Karpas-422 (cell line): ENCODE results near the gene ATG13. TPM values are rescaled to one million over a fixed set of nuclear protein-coding genes. Genes with fewer than 3 reads are reported as not detected.

Experiments used
- DNase-seq: peaks from one replicate; pipeline ENCODE4 v3.0.0-alpha.2; 2015
- H2AFZ ChIP-seq: fragments of 200-600 bp; sonication (generic); 2 replicates; pipeline ENCODE4 v1.6.1; 2014; ENCODE audit warnings: antibody characterized with exemption, low read length, mixed read lengths
- H3K27ac ChIP-seq: fragments of 200-600 bp; sonication (generic); 2 replicates; pipeline ENCODE4 v1.5.1; 2014; ENCODE audit warnings: mild to moderate bottlenecking, low read length, moderate library complexity
- H3K27me3 ChIP-seq: fragments of 200-600 bp; sonication (generic); 2 replicates; pipeline ENCODE4 v1.6.1; 2014; ENCODE audit warnings: low read length, mixed read lengths
- H3K36me3 ChIP-seq: fragments of 200-600 bp; sonication (generic); 2 replicates; pipeline ENCODE4 v1.6.1; 2014; ENCODE audit warnings: low read length, mixed read lengths; ENCODE audit not compliant: insufficient read depth
- H3K4me1 ChIP-seq: fragments of 200-600 bp; sonication (generic); 2 replicates; pipeline ENCODE4 v1.6.1; 2014; ENCODE audit warnings: mild to moderate bottlenecking, low read length, mixed read lengths
- H3K4me2 ChIP-seq: fragments of 200-600 bp; sonication (generic); 2 replicates; pipeline ENCODE4 v1.6.1; 2014; ENCODE audit warnings: low read length, low read depth, mild to moderate bottlenecking; ENCODE audit not compliant: poor library complexity, severe bottlenecking
- H3K4me3 ChIP-seq: fragments of 200-600 bp; sonication (generic); 2 replicates; pipeline ENCODE4 v1.5.1; 2014; ENCODE audit warnings: mild to moderate bottlenecking, antibody characterized with exemption, low read length, mixed read lengths
- H3K79me2 ChIP-seq: fragments of 200-600 bp; sonication (generic); 2 replicates; pipeline ENCODE4 v1.6.1; 2014; ENCODE audit warnings: mild to moderate bottlenecking, low read length, mixed read lengths
- H3K9ac ChIP-seq: fragments of 200-600 bp; sonication (generic); 2 replicates; pipeline ENCODE4 v1.6.0; 2014; ENCODE audit warnings: low read length
- H3K9me2 ChIP-seq: fragments of 200-600 bp; sonication (generic), shearing (Covaris generic); replicated peaks from 2 replicates; pipeline ENCODE4 v1.6.0; 2014; ENCODE audit warnings: mild to moderate bottlenecking, low read length, moderate library complexity; ENCODE audit not compliant: insufficient read depth
- H3K9me3 ChIP-seq: fragments of 300-700, 200-600 bp; sonication (generic); 2 replicates; pipeline ENCODE4 v1.6.1; 2014; ENCODE audit warnings: low read length, mixed read lengths
- H4K20me1 ChIP-seq: fragments of 200-600 bp; sonication (generic); 2 replicates; pipeline ENCODE4 v1.6.1; 2014; ENCODE audit warnings: mild to moderate bottlenecking, antibody characterized with exemption, low read length, low read depth; ENCODE audit not compliant: insufficient read depth
- total RNA-seq: library from RNA; depleted of rRNA; stranded (reverse); fragments of >200 nt; shearing (Covaris generic); gene quantifications from 2 replicates; pipeline ENCODE4 v1.2.3, GENCODE V29; 2014; ENCODE audit warnings: low replicate concordance

Gene ATG13
- total RNA-seq, 1 experiment from 2014 or later: 79.2 TPM

- no peaks in the 10 kb centered on the region for H3K4me1 ChIP-seq
- no peak overlapping the region for H3K4me2 ChIP-seq
- H3K9me2 ChIP-seq: no peaks in the 10 kb centered on the region
- H2AFZ ChIP-seq: no peak overlapping the region
- H3K4me3 ChIP-seq: no peak overlapping the region
- no peaks in the 10 kb centered on the region for H4K20me1 ChIP-seq
- no peaks in the 10 kb centered on the region for H3K27me3 ChIP-seq
- no peaks in the 10 kb centered on the region for H3K9me3 ChIP-seq
- H3K9ac ChIP-seq: no peak overlapping the region
- H3K79me2 ChIP-seq: peaks cover 20% of the 10 kb centered on the region; the same call in 1 of the 2 replicates
- no peak overlapping the region for H3K27ac ChIP-seq
- peaks cover 9% of the 10 kb centered on the region for H3K36me3 ChIP-seq
- DNase-seq: no peak
Measured at GRCh38 chr11:46632502-46632901, 15.1 kb downstream of the ATG13 start.

DNA sequence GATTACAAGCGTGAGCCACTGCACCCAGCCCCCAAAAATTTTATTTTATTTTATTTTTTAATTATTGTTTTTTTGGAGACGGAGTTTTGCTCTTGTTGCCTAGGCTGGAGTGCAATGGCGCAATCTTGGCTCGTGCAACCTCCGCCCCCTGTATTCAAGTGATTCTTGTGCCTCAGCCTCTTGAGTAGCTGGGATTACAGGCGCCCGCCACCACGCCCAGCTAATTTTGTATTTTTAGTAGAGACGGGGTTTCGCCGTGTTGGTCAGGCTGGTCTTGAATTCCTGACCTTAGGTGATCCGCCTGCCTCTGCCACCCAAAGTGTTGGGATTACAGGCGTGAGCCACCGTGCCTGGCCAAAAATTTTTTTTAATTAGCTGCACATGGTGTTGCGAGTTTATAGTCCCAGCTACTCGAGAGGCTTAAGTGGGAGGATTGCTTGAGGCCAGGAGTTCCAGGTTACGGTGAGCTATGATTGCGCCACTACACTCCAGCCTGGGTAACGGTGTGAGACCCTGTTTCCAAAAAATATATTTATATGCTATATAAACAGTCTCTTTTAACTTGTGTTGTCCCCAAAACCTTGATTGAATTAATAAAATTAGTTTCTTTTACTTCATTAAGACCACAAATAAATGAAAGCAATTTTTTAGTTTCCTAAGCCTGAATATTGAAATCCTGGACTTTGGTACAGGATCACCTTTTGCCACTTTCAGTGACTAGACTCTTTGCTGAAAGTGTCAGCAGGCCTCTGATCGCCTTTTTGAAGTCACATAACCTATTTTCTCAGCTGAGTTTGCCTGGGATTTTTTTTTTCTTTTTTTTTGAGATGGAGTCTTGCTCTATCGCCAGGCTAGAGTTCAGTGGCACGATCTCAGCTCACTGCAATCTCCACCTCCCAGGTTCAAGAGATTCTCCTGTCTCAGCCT, 16.2 kb downstream of the ATG13 start:
- no peaks in the 10 kb centered on the region for H4K20me1 ChIP-seq
- H3K79me2 ChIP-seq: peaks cover 29% of the 10 kb centered on the region; the same call in 1 of the 2 replicates
- H2AFZ ChIP-seq: no peak overlapping the region
- no peak for DNase-seq
- no peak overlapping the region for H3K9ac ChIP-seq
- H3K4me1 ChIP-seq: no peaks in the 10 kb centered on the region
- H3K27ac ChIP-seq: no peak overlapping the region
- no peaks in the 10 kb centered on the region for H3K9me3 ChIP-seq
- H3K9me2 ChIP-seq: no peaks in the 10 kb centered on the region
- no peak overlapping the region for H3K4me2 ChIP-seq
- peaks cover 9% of the 10 kb centered on the region for H3K36me3 ChIP-seq
- H3K27me3 ChIP-seq: no peaks in the 10 kb centered on the region
- no peak overlapping the region for H3K4me3 ChIP-seq

- H3K4me3 ChIP-seq: no peak overlapping the region
- peaks cover 2% of the 10 kb centered on the region; the same call in 1 of the 2 replicates for H3K36me3 ChIP-seq
- no peaks in the 10 kb centered on the region for H4K20me1 ChIP-seq
- H3K9me3 ChIP-seq: no peaks in the 10 kb centered on the region
- H3K79me2 ChIP-seq: peaks cover 20% of the 10 kb centered on the region
- no peak overlapping the region for H2AFZ ChIP-seq
- no peaks in the 10 kb centered on the region for H3K4me1 ChIP-seq
- H3K9me2 ChIP-seq: no peaks in the 10 kb centered on the region
- no peak overlapping the region for H3K9ac ChIP-seq
- no peak overlapping the region for H3K27ac ChIP-seq
- no peaks in the 10 kb centered on the region for H3K27me3 ChIP-seq
- no peak overlapping the region for H3K4me2 ChIP-seq
- DNase-seq: no peak
Measured at GRCh38 chr11:46635557-46636139, 18.3 kb downstream of the ATG13 start.

- H3K9me2 ChIP-seq: no peaks in the 10 kb centered on the region
- H3K27ac ChIP-seq: no peak overlapping the region
- H3K4me3 ChIP-seq: no peak overlapping the region
- peaks cover 27% of the 10 kb centered on the region for H3K79me2 ChIP-seq
- no peaks in the 10 kb centered on the region for H4K20me1 ChIP-seq
- no peak overlapping the region for H3K4me2 ChIP-seq
- no peaks in the 10 kb centered on the region for H3K27me3 ChIP-seq
- no peak overlapping the region for H3K9ac ChIP-seq
- peaks cover 2% of the 10 kb centered on the region for H3K36me3 ChIP-seq
- no peaks in the 10 kb centered on the region for H3K9me3 ChIP-seq
- DNase-seq: no peak
- no peak overlapping the region for H2AFZ ChIP-seq
- H3K4me1 ChIP-seq: no peaks in the 10 kb centered on the region
Measured at GRCh38 chr11:46637546-46637945, 20.2 kb downstream of the ATG13 start.

DNA sequence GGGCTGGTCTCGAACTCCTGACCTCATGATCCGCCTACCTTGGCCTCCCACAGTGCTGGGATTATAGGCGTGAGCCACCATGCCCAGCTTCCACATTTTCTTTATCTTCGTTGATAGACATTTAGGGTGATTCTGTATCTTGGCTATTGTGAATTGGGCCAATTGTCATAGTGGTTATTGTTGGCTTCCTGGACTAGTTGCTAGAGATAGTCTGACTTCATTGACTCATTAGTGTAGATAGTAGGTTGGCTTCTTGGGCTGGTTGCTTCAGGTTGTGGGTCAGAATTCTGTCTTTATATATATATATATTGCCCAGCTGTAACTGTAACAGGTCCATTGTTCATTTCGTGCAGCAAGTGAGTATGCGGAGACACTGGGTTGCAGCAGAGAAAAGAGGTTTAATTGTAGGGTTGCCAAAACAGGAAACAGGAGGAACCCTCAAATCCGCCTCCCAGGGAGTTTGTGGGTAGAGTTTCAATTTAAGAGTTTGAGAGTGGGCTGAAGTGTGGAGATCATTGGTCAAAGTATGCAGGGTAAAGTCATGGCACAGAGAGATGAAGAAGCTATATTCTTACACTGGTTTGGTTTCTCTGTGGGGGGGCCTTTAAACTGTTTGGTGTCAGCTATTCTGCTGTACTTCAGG, 22.0 kb downstream of the ATG13 start:
- H4K20me1 ChIP-seq: no peaks in the 10 kb centered on the region
- H3K4me2 ChIP-seq: no peak overlapping the region
- H2AFZ ChIP-seq: no peak overlapping the region
- H3K9me3 ChIP-seq: no peaks in the 10 kb centered on the region
- no peaks in the 10 kb centered on the region for H3K27me3 ChIP-seq
- no peak overlapping the region for H3K9ac ChIP-seq
- H3K79me2 ChIP-seq: peaks cover 30% of the 10 kb centered on the region
- no peak overlapping the region for H3K27ac ChIP-seq
- no peaks in the 10 kb centered on the region for H3K4me1 ChIP-seq
- no peak overlapping the region for H3K4me3 ChIP-seq
- peaks cover 6% of the 10 kb centered on the region for H3K36me3 ChIP-seq
- no peaks in the 10 kb centered on the region for H3K9me2 ChIP-seq
- DNase-seq: no peak

GRCh38 chr11:46640036-46640788, 22.9 kb downstream of the ATG13 start:
- no peak overlapping the region for H3K4me2 ChIP-seq
- H3K4me3 ChIP-seq: no peak overlapping the region
- H3K27ac ChIP-seq: no peak overlapping the region
- no peak overlapping the region for H2AFZ ChIP-seq
- H3K27me3 ChIP-seq: no peaks in the 10 kb centered on the region
- no peak for DNase-seq
- H3K9me2 ChIP-seq: no peaks in the 10 kb centered on the region
- H3K79me2 ChIP-seq: peaks cover 30% of the 10 kb centered on the region
- H4K20me1 ChIP-seq: no peaks in the 10 kb centered on the region
- no peak overlapping the region for H3K9ac ChIP-seq
- H3K36me3 ChIP-seq: peaks cover 6% of the 10 kb centered on the region
- no peaks in the 10 kb centered on the region for H3K9me3 ChIP-seq
- no peaks in the 10 kb centered on the region for H3K4me1 ChIP-seq

DNA sequence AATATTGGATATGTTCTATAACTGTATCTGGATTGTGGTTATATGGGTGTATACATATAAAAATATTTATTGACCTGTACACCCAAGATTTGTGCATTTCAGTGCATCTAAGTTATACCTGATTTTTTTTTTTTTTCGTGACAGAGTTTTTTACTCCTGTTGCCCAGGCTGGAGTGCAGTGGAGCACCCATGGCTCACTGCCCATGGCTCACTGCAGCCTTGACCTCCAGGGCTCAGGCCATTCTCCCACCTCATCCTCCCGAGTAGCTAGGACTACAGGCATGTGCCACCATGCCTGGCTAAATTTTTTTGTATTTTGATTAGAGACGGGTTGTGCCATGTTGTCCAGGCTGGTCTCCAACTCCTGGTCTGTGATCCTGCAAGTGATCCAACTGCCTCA, 24.3 kb downstream of the ATG13 start:
- no peak overlapping the region for H3K27ac ChIP-seq
- H3K9ac ChIP-seq: no peak overlapping the region
- H3K4me1 ChIP-seq: no peaks in the 10 kb centered on the region
- H3K36me3 ChIP-seq: peaks cover 6% of the 10 kb centered on the region
- no peak for DNase-seq
- no peak overlapping the region for H3K4me3 ChIP-seq
- no peak overlapping the region for H2AFZ ChIP-seq
- peaks cover 30% of the 10 kb centered on the region for H3K79me2 ChIP-seq
- no peaks in the 10 kb centered on the region for H4K20me1 ChIP-seq
- no peaks in the 10 kb centered on the region for H3K27me3 ChIP-seq
- no peaks in the 10 kb centered on the region for H3K9me2 ChIP-seq
- no peaks in the 10 kb centered on the region for H3K9me3 ChIP-seq
- H3K4me2 ChIP-seq: no peak overlapping the region
